Activated gamma-delta T cell (primary cell): ENCODE data around the gene CT47C1.
"Not testable (repeated sequence)": the region's sequence is repeated elsewhere in the genome, so short reads cannot be mapped to it uniquely, and the experiment has no call there.

Experiments
- DNase-seq: peaks from one replicate; lab custom pipeline; 2025; lab: John Stamatoyannopoulos, UW
- total RNA-seq, 2 donors: gene quantifications; one replicate each; lab custom pipeline; 2026; lab: John Stamatoyannopoulos, UW

CT47C1 gene
- total RNA-seq: 0 reads per million in 2 donors

DNA sequence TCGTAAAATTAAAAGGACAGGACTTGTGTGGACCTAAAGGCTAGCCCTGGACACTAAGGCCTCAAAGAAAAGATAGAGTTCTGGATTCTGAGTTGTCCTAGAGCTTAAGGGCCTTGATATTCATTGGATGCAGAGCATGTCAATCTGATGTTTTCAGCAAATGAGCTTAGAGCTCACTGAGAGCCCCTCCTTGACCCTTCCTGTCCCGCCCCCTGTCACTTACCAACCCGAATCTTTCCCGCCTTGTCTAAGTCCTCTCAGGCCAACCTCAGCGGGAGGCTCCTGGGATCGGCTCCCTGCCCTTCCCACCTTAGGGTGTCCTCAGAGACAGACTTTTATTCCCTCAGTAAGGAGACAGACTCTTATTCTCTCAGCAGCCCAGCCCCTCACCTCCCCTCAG, at the start of gene CT47C1:
Gene CT47C1 (plus strand): TSS at position 250 of the 400 bp plus-strand sequence. CDS start 233 bp downstream, outside the sequence.
- DNase-seq: no peak

DNA sequence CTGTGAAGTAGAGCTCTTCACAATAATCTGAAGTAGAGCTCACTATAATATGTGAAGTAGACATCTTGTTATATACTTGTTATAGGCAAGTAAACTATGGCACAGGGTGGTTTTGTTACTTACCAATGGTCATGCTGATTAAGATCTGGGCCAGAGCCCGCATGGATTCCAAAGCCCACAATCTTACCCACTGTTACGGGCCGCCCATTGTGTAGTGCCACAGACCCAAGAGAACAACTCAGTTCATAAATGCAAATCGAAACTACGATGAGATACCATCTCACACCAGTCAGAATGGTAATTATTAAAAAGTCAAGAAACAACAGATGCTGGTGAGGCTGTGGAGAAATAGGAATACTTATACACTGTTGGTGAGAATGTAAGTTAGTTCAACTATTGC, 46.9 kb upstream of the CT47C1 start:
- DNase-seq: no peak

DNA sequence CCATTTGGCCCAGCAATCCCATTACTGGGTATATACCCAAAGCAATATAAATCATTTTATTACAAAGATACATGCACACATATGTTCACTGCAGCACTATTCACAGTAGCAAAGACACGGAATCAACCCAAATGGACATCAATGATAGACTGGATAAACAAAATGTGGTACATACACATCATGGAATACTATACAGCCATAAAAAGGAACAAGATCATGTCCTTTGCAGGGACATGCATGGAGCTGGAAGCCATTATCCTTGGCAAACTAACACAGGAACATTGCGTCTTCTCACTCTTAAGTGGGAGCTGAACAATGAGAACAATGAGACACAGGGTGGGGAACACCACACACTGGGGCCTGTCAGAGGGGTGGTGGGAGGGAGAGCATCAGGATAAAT, 46.4 kb upstream of the CT47C1 start:
- not testable (repeated sequence) for DNase-seq

DNA sequence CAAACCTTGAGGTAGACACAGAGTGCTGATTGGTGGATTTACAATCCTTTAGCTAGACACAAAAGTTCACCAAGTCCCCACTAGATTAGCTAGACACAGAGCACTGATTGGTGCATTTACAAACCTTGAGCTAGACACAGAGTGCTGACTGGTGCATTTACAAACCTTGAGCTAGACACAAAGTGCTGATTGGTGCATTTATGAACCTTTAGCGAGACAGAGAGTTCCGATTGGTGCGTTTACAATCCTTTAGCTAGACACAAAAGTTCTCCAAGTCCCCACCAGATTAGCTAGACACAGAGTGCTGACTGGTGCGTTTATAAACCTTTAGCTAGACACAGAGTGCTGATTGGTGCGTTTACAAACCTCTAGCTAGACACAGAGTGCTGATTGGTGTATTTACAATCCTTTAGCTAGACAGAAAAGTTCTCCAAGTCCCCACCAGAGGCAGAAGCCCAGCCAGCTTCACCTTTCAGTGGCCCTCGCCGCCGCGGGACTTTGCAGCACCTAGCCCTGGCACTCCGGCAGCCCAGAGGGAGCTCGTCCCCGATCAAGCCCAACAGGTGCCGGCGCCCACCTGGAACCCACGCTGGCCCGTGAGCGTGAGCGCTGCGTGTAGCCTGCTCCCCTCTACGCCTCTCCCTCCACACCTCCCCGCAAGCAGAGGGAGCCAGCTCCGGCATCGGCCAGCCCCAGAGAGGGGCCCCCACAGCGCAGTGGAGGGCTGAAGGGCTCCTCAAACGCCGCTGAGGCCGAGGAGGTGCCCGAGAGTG, 44.6 kb upstream of the CT47C1 start:
- DNase-seq: not testable (repeated sequence)

DNA sequence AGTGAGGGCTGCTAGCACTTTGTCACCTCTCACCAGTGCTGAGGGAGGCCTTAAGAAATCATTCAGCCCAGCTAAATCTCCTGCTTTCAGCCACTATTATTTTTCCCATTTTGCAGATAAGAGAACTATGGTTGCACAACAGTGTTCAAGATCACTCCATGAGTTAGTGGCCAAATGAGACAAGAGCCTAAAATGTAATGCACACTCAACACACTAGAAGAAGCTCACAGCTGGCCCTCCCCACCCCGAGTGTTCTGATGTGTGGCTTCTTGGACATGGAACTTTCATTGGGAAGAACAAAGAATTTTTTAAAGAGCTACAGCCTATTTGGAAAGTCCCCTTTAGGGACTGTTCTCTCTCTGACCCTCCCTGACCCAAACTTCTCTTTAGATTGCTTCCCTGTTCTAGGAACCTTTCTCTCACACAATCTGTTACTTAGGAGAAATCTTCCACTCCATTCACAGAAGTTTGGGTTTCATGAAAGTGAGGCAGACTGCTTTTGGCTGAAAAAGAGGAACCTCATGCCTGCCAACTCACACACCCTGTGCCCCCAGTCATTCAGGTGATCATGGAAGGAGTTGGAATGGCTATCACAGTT, 44.0 kb upstream of the CT47C1 start:
- no peak for DNase-seq

DNA sequence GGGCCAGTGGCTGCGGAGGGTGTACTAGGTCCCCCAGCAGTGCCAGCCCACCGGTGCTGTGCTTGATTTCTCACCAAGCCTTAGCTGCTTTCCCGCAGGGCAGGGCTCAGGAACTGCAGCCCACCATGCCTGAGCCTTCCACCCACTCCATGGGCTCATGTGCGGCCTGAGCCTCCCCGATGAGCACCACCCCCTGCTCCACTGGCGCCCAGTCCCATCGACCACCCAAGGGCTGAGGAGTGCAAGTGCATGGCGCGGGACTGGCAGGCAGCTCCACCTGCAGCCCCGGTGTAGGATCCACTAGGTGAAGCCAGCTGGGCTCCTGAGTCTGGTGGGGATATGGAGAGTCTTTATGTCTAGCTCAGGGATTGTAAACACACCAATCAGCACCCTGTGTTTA, 43.1 kb upstream of the CT47C1 start:
- DNase-seq: peak; percentile 3

DNA sequence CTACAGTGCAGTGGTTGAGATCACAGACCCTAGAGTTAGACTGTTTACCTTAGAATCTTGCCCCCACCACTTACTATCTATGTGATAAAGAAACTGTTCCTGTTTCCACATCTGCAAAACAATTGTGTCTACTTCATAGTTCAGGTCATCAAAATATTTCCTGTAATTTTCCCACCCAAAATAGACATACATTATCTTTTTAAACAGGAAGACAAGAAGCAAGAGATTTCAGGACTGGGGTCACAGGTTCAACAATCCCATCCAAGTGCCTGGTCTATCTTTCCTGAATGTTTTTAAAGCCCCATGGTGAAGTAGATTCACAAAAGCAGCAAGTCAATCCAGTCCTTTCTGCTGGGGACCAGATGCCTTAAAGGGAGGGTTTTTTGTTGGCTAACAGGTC, 41.8 kb upstream of the CT47C1 start:
- DNase-seq: no peak

DNA sequence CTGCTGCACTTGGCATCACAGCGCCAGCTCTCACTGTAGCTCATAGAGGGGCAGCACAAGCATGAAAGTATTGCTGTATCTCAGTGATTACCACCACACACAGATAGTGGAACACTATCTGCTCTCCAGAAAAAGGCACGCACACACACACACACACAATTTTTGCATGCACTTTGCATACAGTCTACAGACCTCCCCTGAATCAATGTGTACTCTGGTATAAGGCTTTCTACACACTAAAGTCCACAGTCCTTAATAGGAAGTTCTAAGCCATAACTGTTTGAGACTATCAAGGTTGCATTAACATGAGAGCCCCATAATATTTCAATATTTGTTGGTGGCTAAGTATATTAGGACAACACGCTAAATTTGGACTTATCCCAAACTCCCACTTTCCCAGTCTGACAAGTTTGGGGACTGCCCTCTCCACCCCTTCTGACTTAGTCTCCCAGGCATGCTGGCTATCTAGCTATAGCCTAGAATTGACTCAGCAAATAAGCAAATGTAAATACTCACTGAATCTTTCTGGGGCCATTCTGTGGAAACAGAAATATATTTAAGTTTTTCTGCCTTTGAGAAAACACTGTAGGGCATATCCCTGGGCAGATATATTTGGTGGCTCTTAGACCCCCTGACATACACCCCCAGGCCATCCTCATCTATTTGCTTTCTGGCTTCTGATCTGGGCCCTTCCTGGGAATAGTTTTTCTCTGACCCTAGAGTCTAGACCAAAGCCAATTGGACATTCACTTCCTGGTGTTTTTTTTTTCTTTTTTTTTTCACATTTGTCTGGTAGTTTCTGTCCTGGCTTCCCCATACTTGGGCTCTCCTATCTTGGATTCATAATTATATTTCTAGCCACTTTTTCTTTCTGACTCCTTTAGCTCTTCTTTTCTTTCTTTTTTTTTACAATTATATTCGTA, 36.4 kb upstream of the CT47C1 start:
- no peak for DNase-seq

DNA sequence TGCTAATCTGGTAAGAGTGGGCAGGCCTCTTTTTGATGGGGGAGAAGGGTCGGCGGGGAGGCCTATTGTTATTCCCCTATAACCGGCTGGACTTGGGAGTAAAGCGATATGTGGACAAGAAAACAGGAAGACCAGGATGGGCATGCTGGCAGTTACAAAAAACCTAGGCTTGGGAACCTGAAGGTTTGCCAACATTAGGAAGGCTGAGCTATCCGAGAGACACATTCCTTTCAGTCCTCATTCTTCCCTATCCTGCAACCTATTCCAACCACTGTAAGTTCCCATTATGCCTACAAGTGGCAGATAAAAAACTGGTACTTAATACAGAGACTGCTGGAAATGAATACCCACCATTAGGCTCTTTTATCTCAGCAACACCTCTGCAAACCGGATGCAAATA, 32.4 kb upstream of the CT47C1 start:
- DNase-seq: no peak

DNA sequence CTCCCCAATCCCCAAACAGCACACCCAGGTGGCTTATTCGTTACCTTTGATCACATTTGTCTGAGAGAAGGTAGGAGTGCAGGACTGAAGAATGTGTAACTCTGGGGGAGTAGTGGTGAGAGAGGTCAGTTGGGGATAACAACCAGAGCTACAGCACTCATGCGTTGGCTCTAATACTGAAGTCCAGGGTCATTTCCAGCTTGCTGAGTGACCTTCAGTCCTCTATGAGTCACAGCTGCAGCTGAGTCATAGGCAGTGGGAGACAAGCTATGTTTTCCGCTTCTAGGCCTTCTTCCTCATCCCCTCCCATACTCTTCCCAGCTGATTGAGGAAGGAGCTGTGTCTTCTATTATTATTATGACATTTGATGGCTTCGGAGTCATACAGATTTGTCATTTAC, 31.6 kb upstream of the CT47C1 start:
- no peak for DNase-seq

DNA sequence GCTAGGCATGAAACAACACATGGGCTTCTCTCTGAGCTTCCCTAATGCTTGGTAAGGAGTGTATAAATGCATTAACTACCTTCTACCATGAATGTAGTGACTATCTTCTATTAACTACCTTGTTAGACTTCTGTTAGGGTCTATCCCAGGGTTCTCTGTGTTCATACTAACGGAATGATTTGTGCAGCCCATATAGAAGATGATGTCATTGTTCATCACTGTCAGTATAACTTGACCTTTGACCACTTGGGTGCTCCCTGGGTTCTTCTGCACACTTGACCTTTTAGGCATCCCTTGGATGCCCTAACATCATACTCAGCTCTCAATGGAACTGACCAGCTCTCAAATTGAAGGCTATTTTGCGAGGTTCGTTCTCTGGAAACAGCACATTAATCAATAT, 30.8 kb upstream of the CT47C1 start:
- DNase-seq: no peak

DNA sequence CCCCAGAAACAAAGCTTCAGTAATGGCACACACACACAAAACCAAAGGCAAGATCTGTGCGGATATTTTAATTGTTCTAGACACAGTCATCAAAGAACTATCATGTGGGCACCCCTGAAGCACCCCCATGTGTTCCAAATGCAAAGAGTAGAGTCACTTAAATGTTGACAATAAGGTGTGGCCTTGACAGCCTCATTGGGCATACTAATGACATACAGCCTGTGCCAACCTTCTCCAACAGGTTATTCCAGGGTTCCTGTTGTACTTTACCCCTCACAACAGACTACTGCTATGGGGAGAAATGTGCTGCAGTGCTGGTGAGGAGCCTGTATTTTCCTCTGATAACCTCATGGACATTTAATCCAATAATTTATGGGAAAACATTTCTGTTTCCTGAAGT, 29.8 kb upstream of the CT47C1 start:
- DNase-seq: no peak

DNA sequence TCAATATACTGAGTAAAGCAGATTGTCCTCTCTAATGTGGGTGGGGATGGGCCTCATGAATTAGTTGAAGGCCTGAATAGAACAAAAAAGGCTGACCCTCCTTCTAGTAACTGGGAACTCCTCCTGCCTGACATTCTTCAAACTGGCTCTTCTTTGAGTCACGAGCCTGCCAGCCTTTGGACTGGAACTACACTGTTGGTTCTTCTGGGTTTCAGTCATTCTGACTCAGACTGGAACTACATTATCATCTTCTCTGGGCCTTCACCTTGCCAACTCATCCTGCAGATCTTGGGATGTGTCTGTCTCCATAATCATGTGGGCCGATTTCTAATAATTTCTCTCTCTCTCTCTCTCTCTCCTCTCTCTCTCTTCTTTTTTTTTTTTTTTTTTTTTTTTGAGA, 26.9 kb upstream of the CT47C1 start:
- DNase-seq: no peak

DNA sequence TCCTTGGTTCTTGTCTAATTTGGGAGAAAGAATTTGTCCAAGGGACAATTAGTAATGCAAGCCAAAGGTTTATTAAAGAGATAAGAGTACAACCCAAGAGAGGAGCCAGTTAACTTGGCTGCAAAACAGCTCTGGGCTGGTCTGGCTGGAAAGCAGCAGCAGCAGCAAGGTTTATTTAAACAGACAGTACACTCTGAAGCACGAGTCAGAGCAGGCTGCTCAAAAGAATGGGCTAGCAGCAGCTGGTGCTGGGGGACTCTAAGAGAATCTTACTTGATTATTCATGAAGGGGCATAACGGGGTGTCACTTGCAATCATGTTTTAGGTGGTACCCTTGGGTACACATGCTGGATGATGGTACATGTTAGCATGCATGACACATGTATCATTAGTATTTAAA, 17.1 kb upstream of the CT47C1 start:
- no peak for DNase-seq

DNA sequence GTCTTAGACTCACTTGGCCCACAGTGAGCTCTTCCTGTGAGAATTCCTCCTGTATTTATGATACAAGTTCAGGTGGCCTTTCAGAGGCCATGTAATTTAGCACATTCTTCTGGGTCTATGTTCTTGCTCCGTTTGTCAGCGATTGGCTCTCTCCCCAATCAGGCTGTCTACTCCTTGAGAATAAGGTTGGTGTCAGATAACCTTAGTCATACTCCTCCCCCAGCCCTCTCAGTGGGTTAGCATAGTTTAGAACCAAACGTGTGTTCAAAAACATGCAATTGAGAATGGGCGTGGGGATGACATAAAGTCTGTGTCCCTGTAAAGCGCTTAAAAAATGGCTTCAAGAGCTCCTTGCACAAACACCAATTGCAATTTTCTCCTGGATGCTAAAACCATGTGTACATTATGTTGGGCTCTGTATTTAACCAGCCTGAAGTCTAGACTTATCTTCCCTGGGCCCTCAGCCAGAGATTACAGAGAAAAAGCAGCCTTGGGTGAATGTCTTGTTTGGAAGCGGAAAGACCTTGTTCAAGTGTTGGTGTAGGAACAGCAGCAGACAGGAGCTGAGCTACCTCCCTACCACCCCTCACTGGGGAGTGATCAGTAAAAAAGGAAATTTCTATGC, 9.9 kb upstream of the CT47C1 start:
- no peak for DNase-seq

DNA sequence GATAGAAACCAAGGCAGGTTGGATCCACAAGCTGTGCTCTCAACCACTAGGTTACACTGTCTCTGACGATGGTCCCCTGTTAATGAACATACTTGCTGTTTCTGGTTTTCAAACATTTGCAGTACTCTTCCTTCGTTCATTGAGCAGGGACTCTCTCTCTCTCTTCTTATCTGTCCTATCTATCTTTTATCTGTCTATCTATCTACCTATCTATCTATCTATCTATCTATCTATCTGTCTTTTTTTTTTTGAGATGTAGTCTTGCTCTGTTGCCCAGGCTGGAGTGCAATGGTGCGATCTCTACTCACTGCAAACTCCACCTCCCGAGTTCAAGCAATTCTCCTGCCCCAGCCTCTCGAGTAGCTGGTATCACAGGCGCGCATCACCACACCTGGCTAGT, 9.4 kb upstream of the CT47C1 start:
- no peak for DNase-seq

DNA sequence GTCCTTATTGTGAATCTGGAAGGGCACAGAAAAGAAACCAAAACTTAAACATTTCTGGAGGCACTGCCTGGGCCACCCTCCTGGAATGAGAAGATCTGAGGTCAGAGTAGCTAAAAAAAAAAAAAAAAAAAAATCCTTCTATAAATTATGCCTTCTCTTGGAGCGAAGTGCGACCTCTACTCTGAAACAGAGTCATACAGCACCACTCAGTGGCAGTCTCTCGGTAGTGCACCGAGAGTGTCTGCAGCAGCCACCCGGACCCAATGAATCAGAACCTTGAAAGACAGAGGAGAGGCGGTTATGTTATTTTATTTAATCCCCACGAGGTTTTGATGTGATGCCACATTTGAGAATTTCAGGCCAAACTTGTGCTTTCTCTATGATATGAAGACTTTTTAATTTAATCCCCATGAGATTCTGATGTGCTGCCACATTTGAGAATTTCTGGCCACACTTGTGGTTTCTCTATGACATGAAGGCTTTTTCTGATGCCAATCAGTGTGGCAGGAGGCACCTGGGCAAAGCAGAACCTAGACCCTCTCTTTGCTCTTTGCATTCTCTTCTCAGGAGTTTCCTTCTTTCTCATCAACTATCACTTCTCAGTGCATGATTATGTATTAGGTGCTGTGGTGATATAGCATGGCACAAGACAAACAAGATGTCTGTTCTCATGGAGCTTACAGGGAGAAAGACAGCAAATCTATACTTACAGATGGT, 5.6 kb upstream of the CT47C1 start:
- DNase-seq: no peak

DNA sequence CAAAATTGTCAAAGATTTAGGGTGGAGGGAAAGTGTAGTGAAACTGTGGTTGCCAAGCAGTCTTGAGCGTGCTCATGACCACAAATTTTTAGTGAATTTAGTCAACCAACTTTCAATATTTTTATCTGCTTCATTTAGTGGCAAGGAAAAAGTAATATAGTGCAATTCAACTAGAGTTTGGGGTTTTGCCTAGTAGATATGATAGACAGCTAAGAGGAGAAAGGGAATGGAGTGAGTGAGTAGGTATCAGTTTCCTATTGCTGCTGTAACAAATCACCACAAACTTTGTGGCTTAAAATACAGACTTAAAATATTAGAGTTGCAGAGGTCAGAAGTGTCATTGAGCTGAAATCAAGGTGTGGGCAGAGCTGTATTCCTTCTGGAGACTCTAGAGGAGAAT, 3.7 kb upstream of the CT47C1 start:
- DNase-seq: no peak

DNA sequence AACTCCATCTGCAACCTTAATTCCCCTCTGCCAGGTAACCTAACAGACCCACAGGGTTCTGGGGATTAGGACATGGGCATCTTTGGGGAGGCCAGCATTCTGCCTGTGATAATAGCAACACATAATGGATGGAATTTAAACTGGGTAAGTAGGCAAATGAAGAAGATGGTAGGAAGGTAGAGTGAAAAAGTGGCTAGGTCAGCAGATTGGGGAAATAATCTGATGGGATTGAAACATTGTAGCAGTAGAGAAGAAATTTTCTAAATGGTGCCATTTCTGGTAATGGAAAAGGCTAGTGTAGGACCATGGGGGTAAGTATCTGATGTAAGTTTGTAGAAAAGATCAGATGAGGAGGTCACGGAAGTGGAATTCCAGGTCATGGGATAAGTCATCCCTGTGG, 3.0 kb upstream of the CT47C1 start:
- DNase-seq: no peak

DNA sequence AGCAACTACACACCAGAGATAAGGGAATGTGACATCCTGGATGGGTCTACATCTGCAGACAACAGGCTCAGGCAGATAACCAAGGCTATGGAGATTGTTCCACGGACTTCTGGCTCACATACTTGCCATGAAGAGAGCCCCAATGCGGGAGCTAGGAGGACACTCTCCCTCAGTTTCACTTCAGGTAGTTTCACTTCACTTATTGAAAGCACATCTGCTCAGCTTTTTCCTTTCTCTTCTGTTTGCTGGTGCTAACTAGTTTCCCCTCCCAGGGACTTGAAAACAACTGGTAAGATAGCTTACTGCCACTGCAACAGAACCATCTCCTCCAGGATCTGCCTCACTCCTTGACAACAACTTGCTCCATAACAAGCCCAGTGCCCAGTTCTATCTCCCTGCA, 1.4 kb upstream of the CT47C1 start:
- DNase-seq: no peak

DNA sequence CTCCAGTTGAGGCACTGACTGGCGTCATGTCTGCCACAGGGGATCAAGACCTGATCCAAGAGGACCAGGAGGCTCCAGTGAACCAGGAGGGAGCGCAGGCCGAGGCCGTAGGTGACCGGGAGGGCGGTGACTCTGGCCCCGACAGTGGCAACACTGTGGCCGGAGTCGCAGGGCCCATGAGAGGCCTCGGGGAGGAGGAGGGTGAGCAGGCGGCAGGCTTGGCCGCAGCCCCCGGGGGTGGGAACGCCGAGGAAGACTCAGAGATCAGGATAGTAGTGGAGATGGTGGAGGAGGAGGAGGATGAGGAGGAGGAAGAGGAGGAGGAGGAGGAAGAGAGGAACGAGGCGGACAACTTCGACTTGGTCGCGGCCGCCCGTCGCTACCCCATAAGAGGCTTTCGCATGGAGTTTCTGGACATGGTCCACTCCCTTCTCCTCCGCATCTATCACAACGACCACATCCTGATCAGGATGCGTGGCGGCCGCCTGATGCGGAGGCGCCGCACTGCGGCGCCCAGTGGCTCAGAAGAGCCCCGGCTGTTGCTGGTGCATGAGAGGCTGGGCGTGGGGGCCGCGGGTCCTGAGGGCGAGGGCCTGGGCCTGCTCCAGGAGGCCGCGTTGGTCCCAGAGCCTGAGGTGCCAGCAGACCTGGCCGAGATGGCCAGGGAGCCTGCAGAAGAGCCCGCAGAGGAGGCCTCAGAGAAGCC, 560 bp downstream of the CT47C1 start:
- DNase-seq: peak; percentile 9
